ENCODE results near the gene MGLL.
A peak's percentile ranks its signal among the peaks of the same experiment; 100 is the strongest.

The MGLL gene

DNA sequence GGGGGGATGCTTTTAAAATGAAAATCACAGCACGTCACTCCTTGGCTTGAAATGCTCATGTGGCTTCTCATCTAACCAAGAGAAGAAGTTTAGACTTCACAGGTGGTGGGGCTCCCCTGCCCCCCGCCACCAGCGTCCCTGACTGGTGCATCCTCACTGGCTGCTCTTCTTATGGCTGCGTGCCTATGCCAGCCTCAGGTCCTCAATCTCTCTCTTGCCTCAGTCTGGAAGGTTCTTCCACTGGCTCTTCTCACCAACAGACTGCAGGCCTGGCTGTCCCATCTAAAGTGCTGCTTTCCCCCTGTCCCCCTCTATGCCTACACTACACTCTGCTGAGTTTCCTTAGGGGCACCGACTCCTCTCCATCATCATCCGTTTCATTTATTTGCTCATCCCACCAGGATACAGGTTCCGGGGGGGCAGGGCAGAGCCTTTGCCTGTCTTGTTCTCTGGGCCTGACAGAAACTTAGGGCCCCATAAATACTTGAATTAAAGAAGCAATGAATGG, 128.9 kb downstream of the MGLL start:
- H3K27ac ChIP-seq: peak overlapping the region; percentile 98
- TF ChIP-seq, protein P1, sequence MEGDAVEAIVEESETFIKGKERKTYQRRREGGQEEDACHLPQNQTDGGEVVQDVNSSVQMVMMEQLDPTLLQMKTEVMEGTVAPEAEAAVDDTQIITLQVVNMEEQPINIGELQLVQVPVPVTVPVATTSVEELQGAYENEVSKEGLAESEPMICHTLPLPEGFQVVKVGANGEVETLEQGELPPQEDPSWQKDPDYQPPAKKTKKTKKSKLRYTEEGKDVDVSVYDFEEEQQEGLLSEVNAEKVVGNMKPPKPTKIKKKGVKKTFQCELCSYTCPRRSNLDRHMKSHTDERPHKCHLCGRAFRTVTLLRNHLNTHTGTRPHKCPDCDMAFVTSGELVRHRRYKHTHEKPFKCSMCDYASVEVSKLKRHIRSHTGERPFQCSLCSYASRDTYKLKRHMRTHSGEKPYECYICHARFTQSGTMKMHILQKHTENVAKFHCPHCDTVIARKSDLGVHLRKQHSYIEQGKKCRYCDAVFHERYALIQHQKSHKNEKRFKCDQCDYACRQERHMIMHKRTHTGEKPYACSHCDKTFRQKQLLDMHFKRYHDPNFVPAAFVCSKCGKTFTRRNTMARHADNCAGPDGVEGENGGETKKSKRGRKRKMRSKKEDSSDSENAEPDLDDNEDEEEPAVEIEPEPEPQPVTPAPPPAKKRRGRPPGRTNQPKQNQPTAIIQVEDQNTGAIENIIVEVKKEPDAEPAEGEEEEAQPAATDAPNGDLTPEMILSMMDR (conservative IDR thresholded peaks at IDR 0.05; ENCODE audit: low read depth): no peak
- no peak for DNase-seq (ENCODE audit: low spot score)
- ChIA-PET POLR2A (ENCODE audit: low non-redundant PET) (no interaction called here), CTCF (no interaction called here)

DNA sequence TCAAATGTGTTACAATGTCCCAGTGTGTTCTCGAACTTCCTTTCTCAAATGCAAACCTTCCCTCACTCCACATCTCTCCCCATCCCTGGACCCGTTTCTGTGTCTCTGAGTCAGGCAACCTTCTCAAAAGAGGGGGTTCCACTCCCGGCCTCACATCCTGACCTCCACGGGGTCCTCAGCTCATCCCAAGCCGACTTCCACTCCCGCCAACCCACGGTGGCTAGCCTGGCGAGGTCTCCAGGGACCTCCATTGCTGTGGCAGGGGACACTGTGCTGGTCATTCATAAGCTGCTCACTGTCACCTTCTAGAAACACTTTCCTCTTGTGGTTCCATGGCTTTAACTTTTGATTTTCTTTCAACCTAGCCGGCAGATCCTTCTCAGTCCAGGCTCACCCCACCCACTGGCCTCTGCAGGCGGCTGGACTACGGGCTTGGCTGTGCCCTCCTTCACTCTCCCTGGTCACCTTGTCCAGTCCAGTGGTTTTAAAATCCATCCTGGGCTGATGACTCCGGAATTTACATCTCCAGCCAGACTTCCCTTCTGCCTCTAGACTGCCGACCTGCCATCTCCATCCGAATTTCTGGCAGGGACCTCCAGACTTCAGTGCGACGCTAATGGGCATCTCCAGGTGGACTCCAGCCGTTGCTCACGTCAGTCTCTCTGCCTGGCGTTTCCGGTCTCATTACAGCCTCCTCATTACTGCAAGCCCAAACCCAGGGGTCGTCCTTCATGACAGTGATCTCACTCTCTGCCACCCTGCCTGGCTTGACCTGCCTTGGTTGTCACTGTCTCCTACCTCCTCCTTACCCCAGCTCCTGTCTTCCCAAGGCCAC, 129.6 kb downstream of the MGLL start:
- peak overlapping the region; percentile 98 for H3K27ac ChIP-seq
- CTCF ChIA-PET: no interaction called here
- POLR2A ChIA-PET (ENCODE audit: low non-redundant PET): no interaction called here
- TF ChIP-seq, protein P1 (conservative IDR thresholded peaks at IDR 0.05; ENCODE audit: low read depth): no peak
- DNase-seq (ENCODE audit: low spot score): no peak

DNA sequence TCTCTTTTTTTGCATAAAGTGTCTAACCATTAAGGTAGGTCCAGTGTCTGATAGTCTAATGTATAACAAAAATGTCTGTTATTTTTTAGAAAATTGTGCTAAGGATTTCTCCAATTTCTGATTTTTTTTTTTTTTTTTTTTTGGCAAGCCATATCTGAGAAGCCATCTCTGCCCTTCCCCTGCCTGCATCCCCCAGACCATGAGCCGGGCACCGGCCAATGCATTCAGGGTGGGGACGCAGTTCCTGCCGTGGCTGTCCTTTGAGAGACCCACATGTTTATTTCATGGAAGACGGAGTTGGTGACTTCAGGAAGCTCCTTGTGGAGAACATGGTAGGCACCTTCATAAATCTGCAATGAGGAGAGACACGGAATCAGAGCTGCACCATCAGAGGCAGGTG, 130.3 kb downstream of the MGLL start:
- DNase-seq (ENCODE audit: low spot score): no peak
- POLR2A ChIA-PET (ENCODE audit: low non-redundant PET): interaction anchor here (0.7 kb wide), 1 partner anchor 15 kb away, joined by 9 read pairs; no protein-coding TSS in a partner anchor
- TF ChIP-seq, protein P1 (conservative IDR thresholded peaks at IDR 0.05; ENCODE audit: low read depth): no peak
- H3K27ac ChIP-seq: peak overlapping the region; percentile 98
- CTCF ChIA-PET: interaction anchor here (0.7 kb wide), 1 partner anchor 102 kb away, joined by 3 read pairs; no protein-coding TSS in a partner anchor

DNA sequence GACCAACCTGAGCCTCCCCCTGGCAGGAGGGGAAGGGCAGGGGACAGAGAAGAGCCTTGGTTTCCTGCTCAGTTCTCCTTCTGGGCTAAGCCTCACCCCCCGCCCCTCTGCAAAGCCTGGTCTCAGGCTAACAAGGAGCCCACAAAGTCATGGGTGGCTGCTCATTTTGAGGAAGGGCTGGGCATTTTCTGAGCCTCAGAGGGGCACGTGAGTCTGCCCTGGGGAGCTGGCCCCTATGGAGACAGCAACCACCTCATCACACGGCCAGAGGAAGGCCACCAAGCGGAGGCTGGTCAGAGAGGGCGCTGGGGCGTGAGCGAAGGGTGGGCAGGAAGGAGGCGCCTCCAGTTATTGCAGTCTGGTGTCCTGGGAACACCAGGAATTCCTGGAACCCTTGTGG, 130.8 kb downstream of the MGLL start:
- no peak for DNase-seq (ENCODE audit: low spot score)
- ChIA-PET CTCF (interaction anchor here (0.5 to 0.9 kb wide), 16 partner anchors 9 to 374 kb away, joined by 3 to 5 read pairs (median 3); no protein-coding TSS in a partner anchor), POLR2A (ENCODE audit: low non-redundant PET) (interaction anchor here (0.7 kb wide), 1 partner anchor 15 kb away, joined by 9 read pairs; no protein-coding TSS in a partner anchor)
- TF ChIP-seq, protein P1 (conservative IDR thresholded peaks at IDR 0.05; ENCODE audit: low read depth): no peak
- peak overlapping the region; percentile 98 for H3K27ac ChIP-seq

DNA sequence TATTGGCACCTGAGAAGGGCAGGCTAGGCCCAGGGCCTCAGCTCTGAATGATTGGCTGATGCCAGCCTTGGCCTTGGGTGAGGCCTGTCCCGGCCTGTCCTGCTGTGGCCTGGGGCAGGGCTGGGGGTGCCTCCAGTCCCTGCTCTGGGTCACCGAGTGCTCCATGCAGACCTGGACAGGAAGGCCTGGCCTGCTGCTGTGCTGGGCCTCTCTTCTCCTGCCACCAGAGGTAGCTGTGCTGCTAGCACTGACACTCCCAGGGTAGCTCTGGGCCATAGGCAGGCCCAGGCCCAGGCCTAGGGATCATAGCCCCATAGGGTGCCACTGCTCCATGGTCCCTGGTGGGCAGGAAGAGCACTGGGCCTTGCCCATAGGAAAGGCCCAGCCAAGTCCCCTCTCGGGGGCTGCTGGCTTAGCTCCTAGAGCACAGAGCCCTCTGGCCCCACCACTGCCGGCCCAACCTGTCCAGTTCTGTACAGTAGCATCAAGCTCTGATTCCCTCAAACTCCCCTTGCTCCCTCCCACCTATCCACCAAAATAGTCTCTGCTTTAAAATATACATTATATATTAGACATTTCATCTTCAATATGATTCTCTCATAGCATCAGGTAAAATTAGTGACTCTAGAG, 131.4 kb downstream of the MGLL start:
- TF ChIP-seq, protein P1 (conservative IDR thresholded peaks at IDR 0.05; ENCODE audit: low read depth): peak; percentile 69
- H3K27ac ChIP-seq: peak overlapping the region; percentile 98
- POLR2A ChIA-PET (ENCODE audit: low non-redundant PET): interaction anchor here (0.6 kb wide), 1 partner anchor 134 kb away, joined by 5 read pairs; no protein-coding TSS in a partner anchor
- CTCF ChIA-PET: interaction anchor here (0.5 to 0.9 kb wide), 16 partner anchors 9 to 375 kb away, joined by 3 to 5 read pairs (median 3); no protein-coding TSS in a partner anchor
- DNase-seq (ENCODE audit: low spot score): peak; percentile 50

DNA sequence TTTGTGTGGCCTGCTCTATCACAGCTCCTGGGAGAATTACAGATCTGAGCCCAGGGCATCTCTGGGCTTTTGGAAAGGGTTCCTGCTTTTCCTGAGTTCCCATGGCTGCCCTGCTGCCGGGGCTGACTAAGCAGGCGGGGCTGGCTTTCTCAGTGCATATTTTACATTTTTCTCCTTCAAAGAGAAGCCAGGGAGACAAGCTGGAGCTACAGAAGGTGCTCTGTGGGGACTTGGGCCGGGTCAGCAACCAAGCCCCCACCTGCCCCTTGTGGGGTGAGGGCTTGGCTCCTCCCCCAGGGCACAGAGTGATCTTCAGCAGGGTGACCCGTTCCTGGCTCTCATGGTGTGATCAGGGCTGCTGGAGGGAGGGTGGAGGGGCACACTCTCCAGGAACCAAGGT, 132.2 kb downstream of the MGLL start:
- peak overlapping the region; percentile 98 for H3K27ac ChIP-seq
- POLR2A ChIA-PET (ENCODE audit: low non-redundant PET): no interaction called here
- CTCF ChIA-PET: interaction anchor here (1.2 kb wide), 1 partner anchor 115 kb away, joined by 5 read pairs; no protein-coding TSS in a partner anchor
- DNase-seq (ENCODE audit: low spot score): peak; percentile 69
- TF ChIP-seq, protein P1 (conservative IDR thresholded peaks at IDR 0.05; ENCODE audit: low read depth): no peak

Measured in RWPE1 (cell line).